Testis (tissue), 2 donors: ENCODE data around the gene STMND1.

Experiments
- CTCF ChIP-seq, 3 experiments: fragments of 450-650 bp in 2 of 3; fragments of 200-600 bp in 1 of 3; sonication (generic) in 1 of 3; IDR thresholded peaks; one replicate each; pipeline ENCODE4 v1.5.1; 2016 to 2019; ENCODE audit warnings: antibody characterized with exemption in 3 of 3, mild to moderate bottlenecking in 2 of 3, moderate library complexity in 1 of 3
- POLR2A ChIP-seq: fragments of 450-650 bp; IDR thresholded peaks from one replicate; pipeline ENCODE4 v1.6.1; 2017; ENCODE audit warnings: antibody characterized with exemption, mild to moderate bottlenecking, moderate library complexity

DNA sequence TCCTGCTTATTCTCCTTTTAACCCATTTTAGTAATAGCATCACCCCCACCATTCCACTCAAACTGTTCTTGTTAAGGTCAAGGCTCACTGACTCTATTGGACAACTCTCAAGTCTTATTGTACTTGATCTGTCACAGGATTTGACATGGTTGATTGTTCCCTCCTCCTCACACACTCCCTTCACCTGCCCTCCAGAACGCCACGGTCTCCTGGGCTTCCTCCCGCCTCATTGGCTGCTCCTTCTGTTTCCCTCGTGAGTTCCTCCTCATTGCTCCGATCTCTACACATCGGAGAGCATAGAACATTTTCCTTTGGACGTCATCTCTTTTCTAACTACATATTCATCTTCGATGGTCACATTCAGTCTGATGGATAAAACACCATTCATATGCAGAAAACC is 55.1 kb downstream of the STMND1 start:
- TF ChIP-seq CTCF (IDR thresholded peaks at IDR 0.05), result no peak
- no peak for TF ChIP-seq POLR2A
